ENCODE measurements around the gene TSHZ1.

TSHZ1 gene

GRCh38 chr18:75170022-75170789, 40.4 kb upstream of the TSHZ1 start:
- no peak overlapping the region for H3K27ac ChIP-seq (ENCODE audit: low read depth, low read length)
- no peak overlapping the region for H3K9ac ChIP-seq (ENCODE audit: low read length)
- H3K36me3 ChIP-seq (ENCODE audit: insufficient read depth, low read length): no peaks in the 10 kb centered on the region
- peaks cover 8% of the 10 kb centered on the region for H3K4me1 ChIP-seq (ENCODE audit: insufficient read depth, low read length)
- H3K9me3 ChIP-seq (ENCODE audit: low read length): no peaks in the 10 kb centered on the region
- no peak overlapping the region for H3K4me3 ChIP-seq (ENCODE audit: low read depth in 1 of 2, low read length in 2 of 2)
- H3K27me3 ChIP-seq (ENCODE audit: control insufficient read depth in 1 of 2, insufficient read depth in 2 of 2, low read length in 2 of 2): no peaks in the 10 kb centered on the region

- H3K4me1 ChIP-seq (ENCODE audit: insufficient read depth, low read length): peaks cover 8% of the 10 kb centered on the region
- no peak overlapping the region for H3K9ac ChIP-seq (ENCODE audit: low read length)
- H3K4me3 ChIP-seq (ENCODE audit: low read depth in 1 of 2, low read length in 2 of 2): no peak overlapping the region
- no peaks in the 10 kb centered on the region for H3K27me3 ChIP-seq (ENCODE audit: control insufficient read depth in 1 of 2, insufficient read depth in 2 of 2, low read length in 2 of 2)
- H3K9me3 ChIP-seq (ENCODE audit: low read length): no peaks in the 10 kb centered on the region
- H3K36me3 ChIP-seq (ENCODE audit: insufficient read depth, low read length): no peaks in the 10 kb centered on the region
- H3K27ac ChIP-seq (ENCODE audit: low read depth, low read length): no peak overlapping the region
These were observed 39.7 kb upstream of the TSHZ1 start for GRCh38 chr18:75170916-75171315.

GRCh38 chr18:75172299-75173124, 38.1 kb upstream of the TSHZ1 start:
- Histone ChIP-seq H3K27me3 (ENCODE audit: control insufficient read depth in 1 of 2, insufficient read depth in 2 of 2, low read length in 2 of 2) (no peaks in the 10 kb centered on the region), H3K36me3 (ENCODE audit: insufficient read depth, low read length) (no peaks in the 10 kb centered on the region), H3K9me3 (ENCODE audit: low read length) (no peaks in the 10 kb centered on the region), H3K9ac (ENCODE audit: low read length) (no peak overlapping the region), H3K4me3 (ENCODE audit: low read depth in 1 of 2, low read length in 2 of 2) (no peak overlapping the region), H3K4me1 (ENCODE audit: insufficient read depth, low read length) (peaks cover 2% of the 10 kb centered on the region), H3K27ac (ENCODE audit: low read depth, low read length) (no peak overlapping the region)

GRCh38 chr18:75173125-75173432, 37.5 kb upstream of the TSHZ1 start:
- no peak overlapping the region for H3K27ac ChIP-seq (ENCODE audit: low read depth, low read length)
- H3K27me3 ChIP-seq (ENCODE audit: control insufficient read depth in 1 of 2, insufficient read depth in 2 of 2, low read length in 2 of 2): no peaks in the 10 kb centered on the region
- H3K4me3 ChIP-seq (ENCODE audit: low read depth in 1 of 2, low read length in 2 of 2): no peak overlapping the region
- no peaks in the 10 kb centered on the region for H3K36me3 ChIP-seq (ENCODE audit: insufficient read depth, low read length)
- no peaks in the 10 kb centered on the region for H3K4me1 ChIP-seq (ENCODE audit: insufficient read depth, low read length)
- H3K9me3 ChIP-seq (ENCODE audit: low read length): no peaks in the 10 kb centered on the region
- no peak overlapping the region for H3K9ac ChIP-seq (ENCODE audit: low read length)

- Histone ChIP-seq H3K4me3 (ENCODE audit: low read depth in 1 of 2, low read length in 2 of 2) (no peak overlapping the region), H3K27ac (ENCODE audit: low read depth, low read length) (no peak overlapping the region), H3K36me3 (ENCODE audit: insufficient read depth, low read length) (no peaks in the 10 kb centered on the region), H3K9me3 (ENCODE audit: low read length) (no peaks in the 10 kb centered on the region), H3K27me3 (ENCODE audit: control insufficient read depth in 1 of 2, insufficient read depth in 2 of 2, low read length in 2 of 2) (no peaks in the 10 kb centered on the region), H3K4me1 (ENCODE audit: insufficient read depth, low read length) (no peaks in the 10 kb centered on the region), H3K9ac (ENCODE audit: low read length) (no peak overlapping the region)
These were observed 36.9 kb upstream of the TSHZ1 start for GRCh38 chr18:75173738-75174137.

- Histone ChIP-seq H3K9ac (ENCODE audit: low read length) (no peak overlapping the region), H3K27me3 (ENCODE audit: control insufficient read depth in 1 of 2, insufficient read depth in 2 of 2, low read length in 2 of 2) (no peaks in the 10 kb centered on the region), H3K4me3 (ENCODE audit: low read depth in 1 of 2, low read length in 2 of 2) (no peak overlapping the region), H3K9me3 (ENCODE audit: low read length) (no peaks in the 10 kb centered on the region), H3K27ac (ENCODE audit: low read depth, low read length) (no peak overlapping the region), H3K36me3 (ENCODE audit: insufficient read depth, low read length) (no peaks in the 10 kb centered on the region), H3K4me1 (ENCODE audit: insufficient read depth, low read length) (no peaks in the 10 kb centered on the region)
These were observed 33.7 kb upstream of the TSHZ1 start for GRCh38 chr18:75176849-75177248.

GRCh38 chr18:75178376-75178775, 32.2 kb upstream of the TSHZ1 start:
- Histone ChIP-seq H3K9ac (ENCODE audit: low read length) (no peak overlapping the region), H3K27ac (ENCODE audit: low read depth, low read length) (no peak overlapping the region), H3K4me1 (ENCODE audit: insufficient read depth, low read length) (no peaks in the 10 kb centered on the region), H3K4me3 (ENCODE audit: low read depth in 1 of 2, low read length in 2 of 2) (no peak overlapping the region), H3K36me3 (ENCODE audit: insufficient read depth, low read length) (no peaks in the 10 kb centered on the region), H3K9me3 (ENCODE audit: low read length) (no peaks in the 10 kb centered on the region), H3K27me3 (ENCODE audit: control insufficient read depth in 1 of 2, insufficient read depth in 2 of 2, low read length in 2 of 2) (no peaks in the 10 kb centered on the region)

- Histone ChIP-seq H3K9me3 (ENCODE audit: low read length) (no peaks in the 10 kb centered on the region), H3K27me3 (ENCODE audit: control insufficient read depth in 1 of 2, insufficient read depth in 2 of 2, low read length in 2 of 2) (no peaks in the 10 kb centered on the region), H3K4me1 (ENCODE audit: insufficient read depth, low read length) (no peaks in the 10 kb centered on the region), H3K27ac (ENCODE audit: low read depth, low read length) (no peak overlapping the region), H3K4me3 (ENCODE audit: low read depth in 1 of 2, low read length in 2 of 2) (no peak overlapping the region), H3K9ac (ENCODE audit: low read length) (no peak overlapping the region), H3K36me3 (ENCODE audit: insufficient read depth, low read length) (no peaks in the 10 kb centered on the region)
These were observed 30.6 kb upstream of the TSHZ1 start for GRCh38 chr18:75179819-75180600.

- Histone ChIP-seq H3K36me3 (ENCODE audit: insufficient read depth, low read length) (no peaks in the 10 kb centered on the region), H3K4me3 (ENCODE audit: low read depth in 1 of 2, low read length in 2 of 2) (no peak overlapping the region), H3K27me3 (ENCODE audit: control insufficient read depth in 1 of 2, insufficient read depth in 2 of 2, low read length in 2 of 2) (no peaks in the 10 kb centered on the region), H3K27ac (ENCODE audit: low read depth, low read length) (no peak overlapping the region), H3K9me3 (ENCODE audit: low read length) (no peaks in the 10 kb centered on the region), H3K4me1 (ENCODE audit: insufficient read depth, low read length) (no peaks in the 10 kb centered on the region), H3K9ac (ENCODE audit: low read length) (no peak overlapping the region)
These were observed 27.1 kb upstream of the TSHZ1 start for GRCh38 chr18:75183524-75183923.

GRCh38 chr18:75183973-75184493, 26.6 kb upstream of the TSHZ1 start:
- Histone ChIP-seq H3K27me3 (ENCODE audit: control insufficient read depth in 1 of 2, insufficient read depth in 2 of 2, low read length in 2 of 2) (no peaks in the 10 kb centered on the region), H3K9me3 (ENCODE audit: low read length) (no peaks in the 10 kb centered on the region), H3K4me3 (ENCODE audit: low read depth in 1 of 2, low read length in 2 of 2) (no peak overlapping the region), H3K27ac (ENCODE audit: low read depth, low read length) (no peak overlapping the region), H3K36me3 (ENCODE audit: insufficient read depth, low read length) (no peaks in the 10 kb centered on the region), H3K4me1 (ENCODE audit: insufficient read depth, low read length) (no peaks in the 10 kb centered on the region), H3K9ac (ENCODE audit: low read length) (no peak overlapping the region)

- Histone ChIP-seq H3K9ac (ENCODE audit: low read length) (no peak overlapping the region), H3K27ac (ENCODE audit: low read depth, low read length) (no peak overlapping the region), H3K27me3 (ENCODE audit: control insufficient read depth in 1 of 2, insufficient read depth in 2 of 2, low read length in 2 of 2) (no peaks in the 10 kb centered on the region)
These were observed 25.1 kb upstream of the TSHZ1 start for GRCh38 chr18:75185460-75185859.

More at GRCh38 chr18:75185460-75185859, 25.1 kb upstream of the TSHZ1 start:
- Histone ChIP-seq H3K4me1 (ENCODE audit: insufficient read depth, low read length) (no peaks in the 10 kb centered on the region), H3K36me3 (ENCODE audit: insufficient read depth, low read length) (no peaks in the 10 kb centered on the region), H3K4me3 (ENCODE audit: low read depth in 1 of 2, low read length in 2 of 2) (no peak overlapping the region), H3K9me3 (ENCODE audit: low read length) (no peaks in the 10 kb centered on the region)
